Right renal cortex interstitium (tissue), 3 donors: ENCODE data around the gene CEACAM7. TPM values are rescaled to one million over a fixed set of nuclear protein-coding genes. Genes with fewer than 3 reads are reported as not detected.
A peak's percentile ranks its signal among the peaks of the same experiment; 100 is the strongest.
"Not testable (repeated sequence)": the region's sequence is repeated elsewhere in the genome, so short reads cannot be mapped to it uniquely, and the experiment has no call there.

Experiments
- DNase-seq, 3 donors: peaks; one replicate each; pipeline ENCODE4 v3.0.0-alpha.2; 2013; ENCODE audit warnings: low read depth in 3 of 3, low spot score in 2 of 3
- polyA plus RNA-seq, 3 donors: library from polyadenylated mRNA; unstranded; fragments of 120-200 nt; gene quantifications; one replicate each; pipeline ENCODE4 v1.2.1, GENCODE V29; 2013; ENCODE audit not compliant: insufficient read length in 3 of 3

CEACAM7 gene
- not detected for polyA plus RNA-seq

GRCh38 chr19:41688098-41688497 lies at the start of gene CEACAM7:
Gene CEACAM7 (minus strand): TSS chr19:41688270. CDS start chr19:41688165, 105 bp downstream.
- no peak for DNase-seq

DNA sequence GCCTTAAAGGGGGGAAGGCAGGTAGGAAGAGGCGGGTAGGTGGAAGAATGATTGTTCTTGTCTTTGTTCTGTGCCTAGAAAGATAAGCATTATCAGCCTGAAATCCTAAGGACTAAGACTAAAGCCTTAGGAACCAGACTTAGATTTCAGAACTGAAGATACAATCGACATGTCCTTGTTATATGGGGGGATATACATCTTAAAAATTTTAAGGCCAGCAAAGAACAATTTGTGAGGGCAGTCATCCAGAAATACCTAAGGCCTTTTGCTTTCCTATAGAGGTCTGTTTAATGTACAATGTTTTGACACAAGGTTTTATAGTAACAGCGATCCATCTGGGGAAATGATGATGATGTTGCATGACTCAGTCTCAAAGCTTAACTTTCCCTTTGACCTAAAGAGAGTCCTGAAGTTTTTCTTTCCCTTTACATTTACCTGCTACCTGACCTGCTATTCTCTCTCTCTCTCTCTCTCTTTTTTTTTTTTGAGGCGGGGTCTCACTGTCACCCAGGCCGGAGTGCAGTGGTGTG lies 47.1 kb upstream of the CEACAM7 start:
- DNase-seq = no peak

GRCh38 chr19:41734585-41734984 lies 46.5 kb upstream of the CEACAM7 start:
- DNase-seq = no peak

GRCh38 chr19:41734156-41734555 lies 46.1 kb upstream of the CEACAM7 start:
- no peak for DNase-seq

DNA sequence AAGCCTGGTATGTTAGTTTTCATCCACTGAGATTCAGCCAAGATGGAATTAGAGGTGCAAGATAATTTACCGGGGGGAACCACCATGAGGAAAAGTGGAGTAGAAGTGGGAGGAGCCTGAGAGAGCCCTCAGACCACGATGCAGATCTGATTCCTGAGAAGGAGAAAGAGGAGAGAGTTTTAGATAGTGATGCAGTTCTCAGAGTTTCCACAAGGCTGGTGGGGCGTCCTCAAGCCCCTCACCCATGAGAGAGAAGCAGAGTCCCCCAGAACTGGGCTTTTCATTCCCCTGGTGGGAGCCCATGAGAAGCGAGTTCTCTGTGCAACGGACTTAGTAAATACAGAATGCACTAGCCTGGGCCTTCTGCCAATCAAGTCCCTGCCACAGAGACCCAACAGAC lies 38.4 kb upstream of the CEACAM7 start:
- no peak for DNase-seq

DNA sequence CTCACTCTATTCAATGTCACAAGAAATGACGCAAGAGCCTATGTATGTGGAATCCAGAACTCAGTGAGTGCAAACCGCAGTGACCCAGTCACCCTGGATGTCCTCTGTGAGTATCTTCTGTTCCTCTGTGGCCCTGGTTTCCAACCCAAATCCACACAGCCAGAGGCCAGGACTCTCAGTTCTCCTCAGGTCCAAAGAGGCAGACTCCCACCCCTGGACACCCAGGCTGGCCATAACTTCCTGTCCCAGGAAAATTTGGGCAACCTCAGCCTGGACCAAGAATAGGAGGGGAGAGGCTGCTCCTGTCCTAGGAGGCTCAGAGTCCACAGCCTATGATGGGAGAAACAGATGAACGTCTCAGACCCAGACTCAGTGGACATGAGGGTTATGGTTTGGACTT lies 32.0 kb upstream of the CEACAM7 start:
- DNase-seq = no peak

- DNase-seq = no peak
Observed at GRCh38 chr19:41718761-41719160, 30.7 kb upstream of the CEACAM7 start.

DNA sequence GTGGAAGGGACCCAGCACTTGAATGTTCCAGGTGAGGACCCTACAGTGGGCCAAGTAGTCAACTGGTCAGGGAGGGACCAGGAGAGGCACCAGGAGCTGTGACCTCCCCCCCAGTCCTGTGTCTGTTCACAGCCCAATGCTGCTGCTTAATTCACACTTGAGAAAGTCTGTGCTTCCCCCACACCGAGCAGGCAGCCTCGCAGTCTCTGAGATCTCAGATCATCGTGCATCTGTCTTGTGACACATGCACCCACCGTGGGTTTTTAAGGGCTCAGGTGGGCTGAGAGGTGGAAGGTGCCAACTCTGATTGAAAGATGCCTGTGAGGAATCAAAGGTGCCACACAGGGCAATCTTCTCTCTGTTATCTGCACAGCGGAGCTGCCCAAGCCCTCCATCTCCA lies 26.5 kb upstream of the CEACAM7 start:
- DNase-seq = no peak

- no peak for DNase-seq
Observed at GRCh38 chr19:41711376-41712261, 23.5 kb upstream of the CEACAM7 start.

DNA sequence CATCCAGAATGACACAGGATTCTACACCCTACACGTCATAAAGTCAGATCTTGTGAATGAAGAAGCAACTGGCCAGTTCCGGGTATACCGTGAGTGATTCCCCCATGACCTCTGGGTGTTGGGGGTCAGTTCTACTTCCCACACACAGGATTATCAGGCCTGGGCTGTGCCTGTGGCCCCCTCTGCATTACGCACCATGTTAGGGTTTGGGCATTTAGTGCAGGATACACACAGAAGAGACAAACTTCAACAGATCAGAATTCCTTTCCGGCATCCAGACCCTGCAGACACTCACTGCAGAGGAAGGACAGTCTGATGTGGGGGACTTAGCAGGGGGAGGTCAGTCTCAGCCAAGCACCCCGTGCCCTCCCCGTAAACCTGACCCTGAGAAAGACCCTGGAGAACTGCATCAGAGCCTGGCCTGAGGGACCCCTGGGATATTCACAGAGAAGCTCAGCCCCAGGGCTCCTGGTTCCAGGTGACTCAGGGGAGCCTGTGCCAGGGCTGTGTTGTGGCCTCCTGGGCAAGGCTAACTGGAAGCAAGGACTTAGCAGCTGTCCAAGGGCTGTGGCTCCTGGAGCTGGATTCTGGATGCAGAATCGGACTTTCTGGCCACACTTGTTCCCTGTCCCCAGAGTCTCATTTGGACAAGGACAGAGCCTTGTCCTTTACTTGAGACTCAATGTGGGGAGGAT lies 22.0 kb upstream of the CEACAM7 start:
- DNase-seq = no peak

DNA sequence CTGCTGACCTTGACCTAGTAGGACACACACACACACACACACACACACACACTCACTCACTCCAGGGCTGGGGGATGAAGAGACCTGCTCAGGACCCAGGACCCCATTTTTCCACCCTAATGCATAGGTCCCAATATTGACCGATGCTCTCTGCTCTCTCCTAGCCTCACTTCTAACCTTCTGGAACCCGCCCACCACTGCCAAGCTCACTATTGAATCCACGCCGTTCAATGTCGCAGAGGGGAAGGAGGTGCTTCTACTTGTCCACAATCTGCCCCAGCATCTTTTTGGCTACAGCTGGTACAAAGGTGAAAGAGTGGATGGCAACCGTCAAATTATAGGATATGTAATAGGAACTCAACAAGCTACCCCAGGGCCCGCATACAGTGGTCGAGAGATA lies 21.4 kb upstream of the CEACAM7 start:
- DNase-seq = not testable (repeated sequence)

DNA sequence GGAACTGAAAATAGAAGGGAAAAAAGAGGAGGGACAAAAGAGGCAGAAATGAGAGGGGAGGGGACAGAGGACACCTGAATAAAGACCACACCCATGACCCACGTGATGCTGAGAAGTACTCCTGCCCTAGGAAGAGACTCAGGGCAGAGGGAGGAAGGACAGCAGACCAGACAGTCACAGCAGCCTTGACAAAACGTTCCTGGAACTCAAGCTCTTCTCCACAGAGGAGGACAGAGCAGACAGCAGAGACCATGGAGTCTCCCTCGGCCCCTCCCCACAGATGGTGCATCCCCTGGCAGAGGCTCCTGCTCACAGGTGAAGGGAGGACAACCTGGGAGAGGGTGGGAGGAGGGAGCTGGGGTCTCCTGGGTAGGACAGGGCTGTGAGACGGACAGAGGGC lies 20.4 kb upstream of the CEACAM7 start, which contains the start of gene CEACAM5:
TSS of gene CEACAM5 (plus strand) at position 146 of the 400 bp plus-strand sequence. CDS start at position 252, 106 bp downstream.
- DNase-seq = no peak

GRCh38 chr19:41707871-41708371 lies 19.9 kb upstream of the CEACAM7 start:
- no peak for DNase-seq

DNA sequence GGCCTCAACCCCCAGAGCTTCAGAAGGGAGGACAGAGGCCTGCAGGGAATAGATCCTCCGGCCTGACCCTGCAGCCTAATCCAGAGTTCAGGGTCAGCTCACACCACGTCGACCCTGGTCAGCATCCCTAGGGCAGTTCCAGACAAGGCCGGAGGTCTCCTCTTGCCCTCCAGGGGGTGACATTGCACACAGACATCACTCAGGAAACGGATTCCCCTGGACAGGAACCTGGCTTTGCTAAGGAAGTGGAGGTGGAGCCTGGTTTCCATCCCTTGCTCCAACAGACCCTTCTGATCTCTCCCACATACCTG lies 19.4 kb upstream of the CEACAM7 start:
- DNase-seq = no peak

DNA sequence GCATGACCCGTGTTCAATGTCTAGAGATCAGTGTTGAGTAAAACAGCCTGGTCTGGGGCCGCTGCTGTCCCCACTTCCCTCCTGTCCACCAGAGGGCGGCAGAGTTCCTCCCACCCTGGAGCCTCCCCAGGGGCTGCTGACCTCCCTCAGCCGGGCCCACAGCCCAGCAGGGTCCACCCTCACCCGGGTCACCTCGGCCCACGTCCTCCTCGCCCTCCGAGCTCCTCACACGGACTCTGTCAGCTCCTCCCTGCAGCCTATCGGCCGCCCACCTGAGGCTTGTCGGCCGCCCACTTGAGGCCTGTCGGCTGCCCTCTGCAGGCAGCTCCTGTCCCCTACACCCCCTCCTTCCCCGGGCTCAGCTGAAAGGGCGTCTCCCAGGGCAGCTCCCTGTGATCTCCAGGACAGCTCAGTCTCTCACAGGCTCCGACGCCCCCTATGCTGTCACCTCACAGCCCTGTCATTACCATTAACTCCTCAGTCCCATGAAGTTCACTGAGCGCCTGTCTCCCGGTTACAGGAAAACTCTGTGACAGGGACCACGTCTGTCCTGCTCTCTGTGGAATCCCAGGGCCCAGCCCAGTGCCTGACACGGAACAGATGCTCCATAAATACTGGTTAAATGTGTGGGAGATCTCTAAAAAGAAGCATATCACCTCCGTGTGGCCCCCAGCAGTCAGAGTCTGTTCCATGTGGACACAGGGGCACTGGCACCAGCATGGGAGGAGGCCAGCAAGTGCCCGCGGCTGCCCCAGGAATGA lies 18.9 kb upstream of the CEACAM7 start:
- DNase-seq = no peak

DNA sequence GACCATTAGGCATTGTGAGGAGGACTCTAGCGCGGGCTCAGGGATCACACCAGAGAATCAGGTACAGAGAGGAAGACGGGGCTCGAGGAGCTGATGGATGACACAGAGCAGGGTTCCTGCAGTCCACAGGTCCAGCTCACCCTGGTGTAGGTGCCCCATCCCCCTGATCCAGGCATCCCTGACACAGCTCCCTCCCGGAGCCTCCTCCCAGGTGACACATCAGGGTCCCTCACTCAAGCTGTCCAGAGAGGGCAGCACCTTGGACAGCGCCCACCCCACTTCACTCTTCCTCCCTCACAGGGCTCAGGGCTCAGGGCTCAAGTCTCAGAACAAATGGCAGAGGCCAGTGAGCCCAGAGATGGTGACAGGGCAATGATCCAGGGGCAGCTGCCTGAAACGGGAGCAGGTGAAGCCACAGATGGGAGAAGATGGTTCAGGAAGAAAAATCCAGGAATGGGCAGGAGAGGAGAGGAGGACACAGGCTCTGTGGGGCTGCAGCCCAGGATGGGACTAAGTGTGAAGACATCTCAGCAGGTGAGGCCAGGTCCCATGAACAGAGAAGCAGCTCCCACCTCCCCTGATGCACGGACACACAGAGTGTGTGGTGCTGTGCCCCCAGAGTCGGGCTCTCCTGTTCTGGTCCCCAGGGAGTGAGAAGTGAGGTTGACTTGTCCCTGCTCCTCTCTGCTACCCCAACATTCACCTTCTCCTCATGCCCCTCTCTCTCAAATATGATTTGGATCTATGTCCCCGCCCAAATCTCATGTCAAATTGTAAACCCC lies 17.5 kb upstream of the CEACAM7 start:
- peak; percentile 1 to 27 (median 21) for DNase-seq

- DNase-seq = no peak
Observed at GRCh38 chr19:41703602-41704293, 15.7 kb upstream of the CEACAM7 start.

GRCh38 chr19:41702171-41702651 lies 14.1 kb upstream of the CEACAM7 start:
- DNase-seq = no peak

DNA sequence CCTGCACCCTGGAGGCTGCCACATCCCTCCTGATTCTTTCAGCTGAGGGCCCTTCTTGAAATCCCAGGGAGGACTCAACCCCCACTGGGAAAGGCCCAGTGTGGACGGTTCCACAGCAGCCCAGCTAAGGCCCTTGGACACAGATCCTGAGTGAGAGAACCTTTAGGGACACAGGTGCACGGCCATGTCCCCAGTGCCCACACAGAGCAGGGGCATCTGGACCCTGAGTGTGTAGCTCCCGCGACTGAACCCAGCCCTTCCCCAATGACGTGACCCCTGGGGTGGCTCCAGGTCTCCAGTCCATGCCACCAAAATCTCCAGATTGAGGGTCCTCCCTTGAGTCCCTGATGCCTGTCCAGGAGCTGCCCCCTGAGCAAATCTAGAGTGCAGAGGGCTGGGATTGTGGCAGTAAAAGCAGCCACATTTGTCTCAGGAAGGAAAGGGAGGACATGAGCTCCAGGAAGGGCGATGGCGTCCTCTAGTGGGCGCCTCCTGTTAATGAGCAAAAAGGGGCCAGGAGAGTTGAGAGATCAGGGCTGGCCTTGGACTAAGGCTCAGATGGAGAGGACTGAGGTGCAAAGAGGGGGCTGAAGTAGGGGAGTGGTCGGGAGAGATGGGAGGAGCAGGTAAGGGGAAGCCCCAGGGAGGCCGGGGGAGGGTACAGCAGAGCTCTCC lies 13.5 kb upstream of the CEACAM7 start:
- no peak for DNase-seq
